ENCODE results near the gene AGO3.

Gene AGO3

DNA sequence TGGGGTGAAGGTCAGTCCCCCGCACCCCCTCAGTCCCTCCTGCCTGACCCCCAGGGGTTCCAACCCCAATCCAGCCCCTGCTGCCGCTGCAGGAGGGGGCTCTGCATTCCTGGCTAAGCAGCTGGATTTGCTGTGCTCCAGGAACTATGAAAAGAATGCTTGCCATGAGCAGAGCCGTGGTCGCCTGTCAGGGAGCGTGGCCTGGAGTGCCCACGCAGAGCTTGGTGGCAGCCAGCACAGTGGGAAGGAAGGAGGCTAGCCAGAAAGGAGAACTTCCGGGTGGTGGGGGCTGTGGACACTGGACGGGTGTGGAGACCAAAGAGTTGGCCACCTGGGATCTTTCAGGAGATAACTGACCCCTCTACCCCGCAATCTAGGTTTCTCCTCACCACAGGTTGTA, 188.6 kb downstream of the AGO3 start:
- H3K27ac ChIP-seq (ENCODE audit: low read length) = no peak overlapping the region
- H3K4me3 ChIP-seq (ENCODE audit: low read length) = no peak overlapping the region
- H3K9me3 ChIP-seq (ENCODE audit: control insufficient read depth, low read depth, low read length) = no peaks in the 10 kb centered on the region
- no peaks in the 10 kb centered on the region for H3K4me1 ChIP-seq (ENCODE audit: control insufficient read depth, low read depth, low read length)
- no peak overlapping the region for H3K9ac ChIP-seq (ENCODE audit: low read length)
- H3K27me3 ChIP-seq (ENCODE audit: control insufficient read depth, insufficient read depth, low read length) = peaks cover 21% of the 10 kb centered on the region
- no peaks in the 10 kb centered on the region for H3K36me3 ChIP-seq (ENCODE audit: control insufficient read depth, low read depth, low read length)
